IPS DF 19.7 (cell line): ENCODE measurements around the gene BRME1.

Experiments
- DNase-seq: peaks from one replicate; pipeline ENCODE4 v3.0.0-alpha.2; 2013; ENCODE audit warnings: low read depth, low spot score

Gene BRME1

GRCh38 chr19:13846557-13847406 lies 59.1 kb downstream of the BRME1 start:
- DNase-seq = no peak

- no peak for DNase-seq
Measured at GRCh38 chr19:13844130-13844631, 61.7 kb downstream of the BRME1 start.

GRCh38 chr19:13843104-13843921 lies 62.6 kb downstream of the BRME1 start:
- DNase-seq = no peak

- no peak for DNase-seq
Measured at GRCh38 chr19:13842291-13843103, 63.4 kb downstream of the BRME1 start.

GRCh38 chr19:13841962-13842290 lies 64.0 kb downstream of the BRME1 start:
- DNase-seq = no peak

GRCh38 chr19:13841086-13841961 lies 64.6 kb downstream of the BRME1 start:
- no peak for DNase-seq

- no peak for DNase-seq
Measured at GRCh38 chr19:13840305-13841085, 65.4 kb downstream of the BRME1 start.

- DNase-seq = no peak
Measured at GRCh38 chr19:13839938-13840304, 66.0 kb downstream of the BRME1 start.

GRCh38 chr19:13839130-13839937 lies 66.6 kb downstream of the BRME1 start:
- DNase-seq = no peak

- DNase-seq = no peak
Measured at GRCh38 chr19:13838435-13839129, 67.3 kb downstream of the BRME1 start.

- DNase-seq = no peak
Measured at GRCh38 chr19:13835791-13836723, 69.9 kb downstream of the BRME1 start.

GRCh38 chr19:13834244-13835069 lies 71.5 kb downstream of the BRME1 start:
- DNase-seq = no peak

- DNase-seq = no peak
Measured at GRCh38 chr19:13833330-13834243, 72.3 kb downstream of the BRME1 start.
